ENCODE measurements around the gene TNFSF18.

DNA sequence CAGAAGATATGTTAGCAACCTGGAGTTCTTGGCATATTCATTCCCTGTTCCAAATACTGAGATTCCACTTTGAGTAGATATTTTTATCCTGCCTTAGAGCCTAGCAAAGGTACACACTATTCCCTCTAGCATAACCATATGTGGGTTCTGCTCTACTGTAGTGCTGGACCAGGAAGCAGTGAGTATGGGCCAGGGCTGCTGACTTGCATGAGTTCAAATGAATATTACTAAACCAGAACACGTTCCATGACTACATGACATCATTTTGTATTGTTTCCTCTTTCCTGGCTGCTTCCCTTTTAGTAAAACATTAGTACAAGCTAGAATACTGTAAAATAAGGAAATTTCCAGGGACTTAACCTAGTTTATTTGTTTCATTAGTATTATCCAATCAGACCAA, 41.1 kb downstream of the TNFSF18 start:
- TF ChIP-seq, protein P1, sequence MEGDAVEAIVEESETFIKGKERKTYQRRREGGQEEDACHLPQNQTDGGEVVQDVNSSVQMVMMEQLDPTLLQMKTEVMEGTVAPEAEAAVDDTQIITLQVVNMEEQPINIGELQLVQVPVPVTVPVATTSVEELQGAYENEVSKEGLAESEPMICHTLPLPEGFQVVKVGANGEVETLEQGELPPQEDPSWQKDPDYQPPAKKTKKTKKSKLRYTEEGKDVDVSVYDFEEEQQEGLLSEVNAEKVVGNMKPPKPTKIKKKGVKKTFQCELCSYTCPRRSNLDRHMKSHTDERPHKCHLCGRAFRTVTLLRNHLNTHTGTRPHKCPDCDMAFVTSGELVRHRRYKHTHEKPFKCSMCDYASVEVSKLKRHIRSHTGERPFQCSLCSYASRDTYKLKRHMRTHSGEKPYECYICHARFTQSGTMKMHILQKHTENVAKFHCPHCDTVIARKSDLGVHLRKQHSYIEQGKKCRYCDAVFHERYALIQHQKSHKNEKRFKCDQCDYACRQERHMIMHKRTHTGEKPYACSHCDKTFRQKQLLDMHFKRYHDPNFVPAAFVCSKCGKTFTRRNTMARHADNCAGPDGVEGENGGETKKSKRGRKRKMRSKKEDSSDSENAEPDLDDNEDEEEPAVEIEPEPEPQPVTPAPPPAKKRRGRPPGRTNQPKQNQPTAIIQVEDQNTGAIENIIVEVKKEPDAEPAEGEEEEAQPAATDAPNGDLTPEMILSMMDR (IDR thresholded peaks at IDR 0.05; ENCODE audit: low read length): no peak
- TF ChIP-seq EZH2 (optimal IDR thresholded peaks at IDR 0.05; ENCODE audit: low read depth, low read length): no peak
